ENCODE results near the gene SLC18A2.

SLC18A2 gene

GRCh38 chr10:117313641-117314040 lies 72.7 kb downstream of the SLC18A2 start:
- no peak for DNase-seq (ENCODE audit: low read depth in 2 of 2)

- DNase-seq (ENCODE audit: low read depth in 2 of 2) = no peak
Observed at GRCh38 chr10:117316701-117317100, 75.8 kb downstream of the SLC18A2 start.

- DNase-seq (ENCODE audit: low read depth in 2 of 2) = no peak
Observed at GRCh38 chr10:117318909-117319308, 78.0 kb downstream of the SLC18A2 start.

- no peak for DNase-seq (ENCODE audit: low read depth in 2 of 2)
Observed at GRCh38 chr10:117320050-117320665, 79.2 kb downstream of the SLC18A2 start.

GRCh38 chr10:117322260-117322659 lies 81.3 kb downstream of the SLC18A2 start:
- DNase-seq (ENCODE audit: low read depth in 2 of 2) = no peak

- no peak for DNase-seq (ENCODE audit: low read depth in 2 of 2)
Observed at GRCh38 chr10:117324367-117324766, 83.5 kb downstream of the SLC18A2 start.

GRCh38 chr10:117327262-117327661 lies 86.3 kb downstream of the SLC18A2 start:
- no peak for DNase-seq (ENCODE audit: low read depth in 2 of 2)
